Uterus (tissue), 4 donors: ENCODE measurements around the gene OTUB2. TPM values are rescaled to one million over a fixed set of nuclear protein-coding genes. Genes with fewer than 3 reads are reported as not detected.

Experiments
- DNase-seq, 2 donors: peaks; one replicate each; pipeline ENCODE4 v3.0.0-alpha.2; 2019 to 2020
- H3K27ac ChIP-seq, 2 donors: fragments of 200-600 bp; sonication (generic); 1 replicate in 1 of 2; 2 replicates in 1 of 2; pipeline ENCODE4 v1.5.1; 2016 to 2018
- H3K27me3 ChIP-seq, 2 donors: fragments of 200-600 bp; sonication (generic); one replicate each; pipeline ENCODE4 v1.5.1; 2018 to 2019; ENCODE audit warnings: control low read depth in 1 of 2
- H3K36me3 ChIP-seq, 2 donors: fragments of 200-600 bp; sonication (generic); one replicate each; pipeline ENCODE4 v1.5.1; 2019; ENCODE audit warnings: control low read depth in 1 of 2
- H3K4me1 ChIP-seq, 2 donors: fragments of 200-600 bp; sonication (generic); one replicate each; pipeline ENCODE4 v1.5.1; 2018 to 2019; ENCODE audit warnings: control low read depth in 1 of 2
- H3K4me3 ChIP-seq, 2 donors: fragments of 200-600 bp; sonication (generic); 1 replicate in 1 of 2; 2 replicates in 1 of 2; pipeline ENCODE4 v1.5.1; 2018 to 2019; ENCODE audit warnings: mild to moderate bottlenecking in 1 of 2
- H3K9me3 ChIP-seq, 2 donors: fragments of 200-600 bp; sonication (generic); one replicate each; pipeline ENCODE4 v1.5.1; 2019; ENCODE audit warnings: control low read depth in 1 of 2
- POLR2A ChIP-seq, 2 donors: fragments of 450-650 bp; IDR thresholded peaks; one replicate each; pipeline ENCODE4 v1.6.1; 2016; ENCODE audit warnings: antibody characterized with exemption in 2 of 2, mild to moderate bottlenecking in 1 of 2, moderate library complexity in 1 of 2
- intact Hi-C: fragments of 100-400 bp; cut with DNase I; formaldehyde crosslinking; loops from one replicate; pipeline ENCODE4 v1.15.1; 2023; ENCODE audit warnings: low total_unique reads
- total RNA-seq, 4 donors: library from RNA; depleted of rRNA in 3 of 4; stranded (reverse); fragments of >200 nt in 3 of 4; gene quantifications; one replicate each; pipeline versions ENCODE4 v1.1.0 to v1.2.4, GENCODE V29; 2014 to 2023
- TF ChIP-seq, protein P1 (sequence below), 4 experiments: fragments of 200-600 bp in 2 of 4; fragments of 450-650 bp in 2 of 4; sonication (generic) in 2 of 4; IDR thresholded peaks; one replicate each; pipeline ENCODE4 v1.5.1; 2016 to 2019; ENCODE audit warnings: antibody characterized with exemption in 4 of 4, mild to moderate bottlenecking in 2 of 4, moderate library complexity in 1 of 4
- donor health status: DM: yes; HTN: yes; CAD: no.

OTUB2 gene
- total RNA-seq, 4 donors from 2014 or later: 0.37 to 3.8 TPM; not detected in 2

DNA sequence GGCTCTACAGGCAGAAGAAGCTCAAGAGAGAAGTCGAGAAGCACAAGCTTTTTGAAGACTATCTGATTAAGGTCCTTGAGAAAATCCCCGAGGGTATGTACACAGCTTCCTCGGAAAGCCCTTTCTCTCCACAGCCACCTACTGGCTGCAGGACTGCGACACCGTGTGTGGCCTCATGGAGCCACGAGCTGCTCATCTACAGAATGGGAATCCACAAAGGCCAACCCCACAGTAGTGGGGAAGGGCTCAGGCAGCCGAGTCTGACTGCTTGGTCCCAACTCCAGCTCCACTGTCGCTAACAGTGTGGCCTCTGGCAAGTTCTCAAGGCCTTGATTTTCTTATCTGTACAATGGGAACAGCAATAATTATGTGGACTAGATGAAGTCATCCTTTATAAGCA lies 26.6 kb upstream of the OTUB2 start:
- Histone ChIP-seq H3K27ac (no peak overlapping the region), H3K4me1 (no peaks in the 10 kb centered on the region), H3K9me3 (no peaks in the 10 kb centered on the region), H3K4me3 (no peak overlapping the region), H3K27me3 (no peaks in the 10 kb centered on the region), H3K36me3 (no peaks in the 10 kb centered on the region)
- intact Hi-C loops: loop anchor here (2.0 kb wide), 1 partner anchor 57 kb away; no protein-coding TSS in a partner anchor
- DNase-seq: no peak
- no peak for TF ChIP-seq POLR2A (IDR thresholded peaks at IDR 0.05)
- TF ChIP-seq, protein P1, sequence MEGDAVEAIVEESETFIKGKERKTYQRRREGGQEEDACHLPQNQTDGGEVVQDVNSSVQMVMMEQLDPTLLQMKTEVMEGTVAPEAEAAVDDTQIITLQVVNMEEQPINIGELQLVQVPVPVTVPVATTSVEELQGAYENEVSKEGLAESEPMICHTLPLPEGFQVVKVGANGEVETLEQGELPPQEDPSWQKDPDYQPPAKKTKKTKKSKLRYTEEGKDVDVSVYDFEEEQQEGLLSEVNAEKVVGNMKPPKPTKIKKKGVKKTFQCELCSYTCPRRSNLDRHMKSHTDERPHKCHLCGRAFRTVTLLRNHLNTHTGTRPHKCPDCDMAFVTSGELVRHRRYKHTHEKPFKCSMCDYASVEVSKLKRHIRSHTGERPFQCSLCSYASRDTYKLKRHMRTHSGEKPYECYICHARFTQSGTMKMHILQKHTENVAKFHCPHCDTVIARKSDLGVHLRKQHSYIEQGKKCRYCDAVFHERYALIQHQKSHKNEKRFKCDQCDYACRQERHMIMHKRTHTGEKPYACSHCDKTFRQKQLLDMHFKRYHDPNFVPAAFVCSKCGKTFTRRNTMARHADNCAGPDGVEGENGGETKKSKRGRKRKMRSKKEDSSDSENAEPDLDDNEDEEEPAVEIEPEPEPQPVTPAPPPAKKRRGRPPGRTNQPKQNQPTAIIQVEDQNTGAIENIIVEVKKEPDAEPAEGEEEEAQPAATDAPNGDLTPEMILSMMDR (IDR thresholded peaks at IDR 0.05): no peak

- Histone ChIP-seq H3K27ac (no peak overlapping the region), H3K9me3 (no peaks in the 10 kb centered on the region), H3K27me3 (no peaks in the 10 kb centered on the region), H3K4me1 (no peaks in the 10 kb centered on the region), H3K36me3 (no peaks in the 10 kb centered on the region), H3K4me3 (no peak overlapping the region)
- no peak for DNase-seq
- intact Hi-C loops: no loop called here
- TF ChIP-seq POLR2A (IDR thresholded peaks at IDR 0.05): no peak
- TF ChIP-seq, protein P1 (IDR thresholded peaks at IDR 0.05): no peak
These were observed 25.9 kb upstream of the OTUB2 start for GRCh38 chr14:94000267-94000666.

- no peaks in the 10 kb centered on the region for H3K9me3 ChIP-seq
- H3K27ac ChIP-seq: no peak overlapping the region
- DNase-seq: no peak
- H3K4me3 ChIP-seq: no peak overlapping the region
- no peaks in the 10 kb centered on the region for H3K27me3 ChIP-seq
- no peaks in the 10 kb centered on the region for H3K36me3 ChIP-seq
- intact Hi-C loops: no loop called here
- TF ChIP-seq POLR2A (IDR thresholded peaks at IDR 0.05): no peak
- TF ChIP-seq, protein P1 (IDR thresholded peaks at IDR 0.05): no peak
- no peaks in the 10 kb centered on the region for H3K4me1 ChIP-seq
These were observed 25.1 kb upstream of the OTUB2 start for GRCh38 chr14:94001016-94001415.

- no peaks in the 10 kb centered on the region for H3K9me3 ChIP-seq
These were observed 24.4 kb upstream of the OTUB2 start for GRCh38 chr14:94001501-94002396.

GRCh38 chr14:94003397-94003796 lies 22.7 kb upstream of the OTUB2 start:
- H3K9me3 ChIP-seq: no peaks in the 10 kb centered on the region
- H3K4me1 ChIP-seq: no peaks in the 10 kb centered on the region
- no peak overlapping the region for H3K27ac ChIP-seq
- no peaks in the 10 kb centered on the region for H3K27me3 ChIP-seq
- no peaks in the 10 kb centered on the region for H3K36me3 ChIP-seq
- intact Hi-C loops: no loop called here
- TF ChIP-seq, protein P1 (IDR thresholded peaks at IDR 0.05): no peak
- no peak for TF ChIP-seq POLR2A (IDR thresholded peaks at IDR 0.05)
- H3K4me3 ChIP-seq: no peak overlapping the region
- DNase-seq: no peak

More at GRCh38 chr14:94001501-94002396, 24.4 kb upstream of the OTUB2 start:
- intact Hi-C loops: no loop called here
- H3K36me3 ChIP-seq: no peaks in the 10 kb centered on the region
- TF ChIP-seq, protein P1 (IDR thresholded peaks at IDR 0.05): peak; percentile 92 to 93 (median 92)
- TF ChIP-seq POLR2A (IDR thresholded peaks at IDR 0.05): no peak
- H3K4me3 ChIP-seq: no peak overlapping the region
- H3K27me3 ChIP-seq: no peaks in the 10 kb centered on the region
- DNase-seq: peak; percentile 59 to 60
- no peaks in the 10 kb centered on the region for H3K4me1 ChIP-seq
- no peak overlapping the region for H3K27ac ChIP-seq
